ENCODE data around the gene RPSA. TPM values are rescaled to one million over a fixed set of nuclear protein-coding genes. Genes with fewer than 3 reads are reported as not detected.

The RPSA gene
- total and polyA plus RNA-seq, 2 of the 4 experiments (the other 2 are of a cell fraction), result 1,415 to 2,710 TPM

GRCh38 chr3:39420543-39420942, 14.0 kb downstream of the RPSA start:
- ATAC-seq (ENCODE audit: low read depth), result no peak
- Histone ChIP-seq H4K91ac (ENCODE audit: insufficient read depth, low read depth, low read length) (no peak overlapping the region), H4K8ac (ENCODE audit: low read depth in 2 of 2, low read length in 2 of 2) (no peak overlapping the region), H3K27ac (ENCODE audit: insufficient read depth, low read length) (no peak overlapping the region), H3K9ac (ENCODE audit: low read depth, low read length) (no peak overlapping the region), H2AFZ (replicated peaks; ENCODE audit: low read length, poor library complexity) (no peak overlapping the region), H3K4me2 (ENCODE audit: low read depth, low read length) (no peak overlapping the region), H2BK15ac (ENCODE audit: low read depth, low read length) (no peak overlapping the region), H2BK120ac (ENCODE audit: low read depth, low read length) (no peak overlapping the region), H4K5ac (ENCODE audit: low read depth, low read length) (no peak overlapping the region), H3K18ac (ENCODE audit: low read depth, low read length) (no peak overlapping the region), H2BK20ac (ENCODE audit: low read depth, low read length) (no peak overlapping the region), H3K36me3 (ENCODE audit: control insufficient read depth, insufficient read depth, low read length) (no peaks in the 10 kb centered on the region), H2AK5ac (ENCODE audit: low read depth, low read length) (no peak overlapping the region), H2BK5ac (ENCODE audit: low read depth, low read length, poor library complexity, severe bottlenecking) (no peak overlapping the region), H3K9me3 (ENCODE audit: control insufficient read depth, insufficient read depth, low read length) (no peaks in the 10 kb centered on the region), H2AK9ac (replicated peaks; ENCODE audit: low read depth, low read length, poor library complexity) (no peak overlapping the region), H3K14ac (replicated peaks; ENCODE audit: low read depth, low read length) (no peak overlapping the region), H3K4me1 (ENCODE audit: control insufficient read depth, insufficient read depth, low read length) (no peaks in the 10 kb centered on the region), H3K4ac (ENCODE audit: low read depth, low read length) (no peak overlapping the region), H4K20me1 (ENCODE audit: insufficient read depth, low read length) (no peaks in the 10 kb centered on the region; the same call in 1 of the 2 replicates), H3K4me3 (ENCODE audit: insufficient read depth, low read depth, low read length) (no peak overlapping the region), H3K23ac (ENCODE audit: low read depth, low read length) (no peak overlapping the region), H3K79me1 (ENCODE audit: low read depth in 1 of 2, low read length in 2 of 2) (no peaks in the 10 kb centered on the region), H3K27me3 (ENCODE audit: control insufficient read depth, insufficient read depth, low read length) (no peaks in the 10 kb centered on the region), H3K56ac (ENCODE audit: extremely low read depth, insufficient read depth, low read length) (no peak overlapping the region), H3K9me1 (ENCODE audit: insufficient read depth, low read length) (no peaks in the 10 kb centered on the region; the same call in 1 of the 2 replicates)
- ChIA-PET POLR2A (ENCODE audit: unreplicated experiment) (no interaction called here), CTCF (no interaction called here)
- 60% methylated on average over 1 of the region's 2 CpGs; no CpG with 5 or more reads in 1 of the 2 experiments for WGBS, 2 experiments (ENCODE audit: extremely low coverage in 2 of 2, insufficient read length in 1 of 2)
- in situ Hi-C loops (cut with MboI; ENCODE audit: low sequenced_read_pairs), result no loop called here
- dilution Hi-C loops (cut with HindIII; ENCODE audit: low sequenced_read_pairs, unreplicated experiment), result no loop called here
- no peak for DNase-seq
- intact Hi-C loops (cut with micrococcal nuclease), result no loop called here
- no TSS peak for BruUV-seq (replicated peaks)
- no peak for TF ChIP-seq RFX5 (IDR thresholded peaks at IDR 0.05; ENCODE audit: low read depth, low read length)
- TF ChIP-seq BHLHE40 (IDR thresholded peaks at IDR 0.05; ENCODE audit: low read depth, low read length), result no peak
- no peak for TF ChIP-seq MXI1 (IDR thresholded peaks at IDR 0.05; ENCODE audit: borderline replicate concordance, low read depth, low read length)
- TF ChIP-seq CEBPB (IDR thresholded peaks at IDR 0.05; ENCODE audit: low read depth, low read length), result no peak
- no peak for TF ChIP-seq MAZ (IDR thresholded peaks at IDR 0.05; ENCODE audit: borderline replicate concordance, low read depth, low read length)
- no peak for TF ChIP-seq USF2 (IDR thresholded peaks at IDR 0.05; ENCODE audit: low read depth, low read length)
- no peak for TF ChIP-seq RAD21 (IDR thresholded peaks at IDR 0.05; ENCODE audit: low read length)
- TF ChIP-seq, protein P1, sequence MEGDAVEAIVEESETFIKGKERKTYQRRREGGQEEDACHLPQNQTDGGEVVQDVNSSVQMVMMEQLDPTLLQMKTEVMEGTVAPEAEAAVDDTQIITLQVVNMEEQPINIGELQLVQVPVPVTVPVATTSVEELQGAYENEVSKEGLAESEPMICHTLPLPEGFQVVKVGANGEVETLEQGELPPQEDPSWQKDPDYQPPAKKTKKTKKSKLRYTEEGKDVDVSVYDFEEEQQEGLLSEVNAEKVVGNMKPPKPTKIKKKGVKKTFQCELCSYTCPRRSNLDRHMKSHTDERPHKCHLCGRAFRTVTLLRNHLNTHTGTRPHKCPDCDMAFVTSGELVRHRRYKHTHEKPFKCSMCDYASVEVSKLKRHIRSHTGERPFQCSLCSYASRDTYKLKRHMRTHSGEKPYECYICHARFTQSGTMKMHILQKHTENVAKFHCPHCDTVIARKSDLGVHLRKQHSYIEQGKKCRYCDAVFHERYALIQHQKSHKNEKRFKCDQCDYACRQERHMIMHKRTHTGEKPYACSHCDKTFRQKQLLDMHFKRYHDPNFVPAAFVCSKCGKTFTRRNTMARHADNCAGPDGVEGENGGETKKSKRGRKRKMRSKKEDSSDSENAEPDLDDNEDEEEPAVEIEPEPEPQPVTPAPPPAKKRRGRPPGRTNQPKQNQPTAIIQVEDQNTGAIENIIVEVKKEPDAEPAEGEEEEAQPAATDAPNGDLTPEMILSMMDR (conservative IDR thresholded peaks at IDR 0.05; ENCODE audit: low read depth, low read length), result no peak
- TF ChIP-seq FOS (IDR thresholded peaks at IDR 0.05; ENCODE audit: low read depth, low read length), result no peak
- no peak for TF ChIP-seq CHD1 (IDR thresholded peaks at IDR 0.05; ENCODE audit: low read depth, low read length)
- TF ChIP-seq, protein P2, sequence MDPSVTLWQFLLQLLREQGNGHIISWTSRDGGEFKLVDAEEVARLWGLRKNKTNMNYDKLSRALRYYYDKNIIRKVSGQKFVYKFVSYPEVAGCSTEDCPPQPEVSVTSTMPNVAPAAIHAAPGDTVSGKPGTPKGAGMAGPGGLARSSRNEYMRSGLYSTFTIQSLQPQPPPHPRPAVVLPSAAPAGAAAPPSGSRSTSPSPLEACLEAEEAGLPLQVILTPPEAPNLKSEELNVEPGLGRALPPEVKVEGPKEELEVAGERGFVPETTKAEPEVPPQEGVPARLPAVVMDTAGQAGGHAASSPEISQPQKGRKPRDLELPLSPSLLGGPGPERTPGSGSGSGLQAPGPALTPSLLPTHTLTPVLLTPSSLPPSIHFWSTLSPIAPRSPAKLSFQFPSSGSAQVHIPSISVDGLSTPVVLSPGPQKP (IDR thresholded peaks at IDR 0.05; ENCODE audit: borderline replicate concordance, low read depth, low read length), result no peak
- no peak for TF ChIP-seq POLR2A (IDR thresholded peaks at IDR 0.05; ENCODE audit: low read depth, low read length)
- TF ChIP-seq MAFK (IDR thresholded peaks at IDR 0.05; ENCODE audit: low read depth, low read length), result no peak
